Brain microvascular endothelial cell (primary cell): Measurements from ENCODE around the gene RXRB.

ENCODE experiments used
- DNase-seq: peaks from one replicate; pipeline ENCODE4 v3.0.0-alpha.2; 2020
- H3K27ac ChIP-seq: fragments of 250-450 bp; sonication (Bioruptor Pico); 2 replicates; pipeline ENCODE4 v1.5.1; 2020; ENCODE audit warnings: mild to moderate bottlenecking, moderate library complexity
- H3K27me3 ChIP-seq: fragments of 250-450 bp; sonication (Bioruptor Pico); replicated peaks from 2 replicates; pipeline ENCODE4 v1.5.1; 2020; ENCODE audit warnings: mild to moderate bottlenecking
- H3K36me3 ChIP-seq: fragments of 250-450 bp; sonication (Bioruptor Pico); replicated peaks from 2 replicates; pipeline ENCODE4 v1.5.1; 2020; ENCODE audit warnings: mild to moderate bottlenecking
- H3K4me3 ChIP-seq: 2 replicates; pipeline ENCODE4 v1.5.1; 2011; ENCODE audit warnings: low read depth, mild to moderate bottlenecking, control low read depth, low read length, moderate library complexity
- in situ Hi-C: cut with HindIII; loops from 2 replicates; pipeline ENCODE4 v1.10.0; 2017; ENCODE audit warnings: low sequenced_read_pairs, low pct_ligation_motif_present
- TF ChIP-seq, protein P1 (sequence below): IDR thresholded peaks from 2 replicates; pipeline ENCODE4 v1.5.1; 2011; ENCODE audit warnings: low read depth, mild to moderate bottlenecking, moderate library complexity, low read length, control low read depth, inconsistent platforms; ENCODE audit errors: missing control alignments

RXRB gene

DNA sequence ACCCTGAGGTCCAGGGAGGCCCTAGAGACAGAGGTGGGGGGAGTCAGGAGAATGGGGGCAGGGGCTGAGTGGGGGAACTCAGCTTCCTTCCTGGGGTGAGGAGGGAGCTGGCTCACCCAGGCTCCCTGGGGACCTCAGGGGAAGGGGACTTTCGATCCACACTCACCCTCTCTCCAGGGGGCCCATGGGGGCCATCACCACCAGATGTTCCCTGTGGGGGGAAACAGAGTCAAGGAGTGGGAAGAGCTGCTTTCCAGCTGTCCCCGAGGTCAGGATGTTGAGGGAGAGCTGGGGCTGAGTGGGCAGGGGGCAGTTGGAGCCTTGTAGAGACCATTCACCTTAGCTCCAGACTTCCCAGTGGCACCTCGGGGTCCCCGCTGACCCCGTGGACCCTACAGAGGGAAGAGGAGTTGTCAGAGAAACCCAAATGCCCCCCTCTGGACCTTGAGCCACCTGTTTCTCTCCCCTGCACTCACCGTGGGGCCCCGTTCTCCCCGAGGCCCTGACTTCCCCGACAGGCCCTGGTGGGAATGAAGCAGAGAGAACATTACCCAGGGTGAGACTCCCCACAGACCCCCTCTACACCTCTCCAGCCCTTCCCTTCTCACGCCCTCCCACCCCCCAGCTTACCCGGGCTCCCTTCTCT, 26.8 kb downstream of the RXRB start:
- in situ Hi-C loops = no loop called here
- TF ChIP-seq, protein P1, sequence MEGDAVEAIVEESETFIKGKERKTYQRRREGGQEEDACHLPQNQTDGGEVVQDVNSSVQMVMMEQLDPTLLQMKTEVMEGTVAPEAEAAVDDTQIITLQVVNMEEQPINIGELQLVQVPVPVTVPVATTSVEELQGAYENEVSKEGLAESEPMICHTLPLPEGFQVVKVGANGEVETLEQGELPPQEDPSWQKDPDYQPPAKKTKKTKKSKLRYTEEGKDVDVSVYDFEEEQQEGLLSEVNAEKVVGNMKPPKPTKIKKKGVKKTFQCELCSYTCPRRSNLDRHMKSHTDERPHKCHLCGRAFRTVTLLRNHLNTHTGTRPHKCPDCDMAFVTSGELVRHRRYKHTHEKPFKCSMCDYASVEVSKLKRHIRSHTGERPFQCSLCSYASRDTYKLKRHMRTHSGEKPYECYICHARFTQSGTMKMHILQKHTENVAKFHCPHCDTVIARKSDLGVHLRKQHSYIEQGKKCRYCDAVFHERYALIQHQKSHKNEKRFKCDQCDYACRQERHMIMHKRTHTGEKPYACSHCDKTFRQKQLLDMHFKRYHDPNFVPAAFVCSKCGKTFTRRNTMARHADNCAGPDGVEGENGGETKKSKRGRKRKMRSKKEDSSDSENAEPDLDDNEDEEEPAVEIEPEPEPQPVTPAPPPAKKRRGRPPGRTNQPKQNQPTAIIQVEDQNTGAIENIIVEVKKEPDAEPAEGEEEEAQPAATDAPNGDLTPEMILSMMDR = no peak
- Histone ChIP-seq H3K36me3 (no peaks in the 10 kb centered on the region), H3K4me3 (no peak overlapping the region), H3K27me3 (no peaks in the 10 kb centered on the region), H3K27ac (no peak overlapping the region)
- no peak for DNase-seq

DNA sequence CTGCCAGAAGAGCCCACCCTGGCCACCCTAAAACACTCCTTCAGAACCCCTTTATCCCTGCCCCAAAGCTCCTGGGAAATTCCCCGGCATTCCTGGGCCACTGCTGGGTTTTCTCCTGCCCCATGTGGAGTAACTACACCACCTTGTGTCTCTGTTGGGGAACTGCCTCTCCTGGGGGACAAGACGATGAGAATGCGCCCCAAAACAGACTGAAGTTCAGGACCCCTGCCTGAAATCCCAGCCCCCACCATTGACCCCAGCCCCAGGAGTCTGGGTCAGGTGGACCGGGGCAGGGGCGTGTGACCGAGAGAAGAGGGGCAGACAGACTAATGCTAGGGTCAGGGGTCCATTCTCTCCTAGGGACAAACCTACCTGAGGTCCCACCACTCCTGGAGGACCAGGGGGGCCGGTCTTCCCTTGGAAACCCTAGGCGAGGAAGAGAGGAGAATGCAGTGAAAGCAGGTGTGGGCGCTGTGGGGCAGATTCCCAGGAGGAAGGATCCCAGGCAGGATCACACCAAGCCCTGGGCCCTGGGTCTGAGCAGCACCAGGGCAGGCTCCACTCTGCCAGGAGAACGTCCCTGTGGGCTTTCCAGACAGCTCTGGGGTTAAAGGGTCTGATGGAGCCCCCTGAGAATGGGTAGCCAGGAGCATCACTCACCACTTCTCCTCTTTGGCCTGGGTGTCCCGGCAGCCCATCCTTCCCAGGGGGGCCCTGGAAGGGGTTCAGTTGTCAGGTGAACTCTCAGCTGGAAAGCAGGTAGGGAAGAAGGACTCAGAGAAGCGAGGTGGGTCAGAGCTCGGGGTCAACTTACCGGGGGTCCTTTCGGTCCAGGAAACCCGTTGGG, 27.6 kb downstream of the RXRB start:
- TF ChIP-seq, protein P1 = peak; percentile 78
- Histone ChIP-seq H3K4me3 (no peak overlapping the region), H3K27ac (no peak overlapping the region), H3K27me3 (no peaks in the 10 kb centered on the region), H3K36me3 (no peaks in the 10 kb centered on the region)
- in situ Hi-C loops = no loop called here
- peak; percentile 11 for DNase-seq

DNA sequence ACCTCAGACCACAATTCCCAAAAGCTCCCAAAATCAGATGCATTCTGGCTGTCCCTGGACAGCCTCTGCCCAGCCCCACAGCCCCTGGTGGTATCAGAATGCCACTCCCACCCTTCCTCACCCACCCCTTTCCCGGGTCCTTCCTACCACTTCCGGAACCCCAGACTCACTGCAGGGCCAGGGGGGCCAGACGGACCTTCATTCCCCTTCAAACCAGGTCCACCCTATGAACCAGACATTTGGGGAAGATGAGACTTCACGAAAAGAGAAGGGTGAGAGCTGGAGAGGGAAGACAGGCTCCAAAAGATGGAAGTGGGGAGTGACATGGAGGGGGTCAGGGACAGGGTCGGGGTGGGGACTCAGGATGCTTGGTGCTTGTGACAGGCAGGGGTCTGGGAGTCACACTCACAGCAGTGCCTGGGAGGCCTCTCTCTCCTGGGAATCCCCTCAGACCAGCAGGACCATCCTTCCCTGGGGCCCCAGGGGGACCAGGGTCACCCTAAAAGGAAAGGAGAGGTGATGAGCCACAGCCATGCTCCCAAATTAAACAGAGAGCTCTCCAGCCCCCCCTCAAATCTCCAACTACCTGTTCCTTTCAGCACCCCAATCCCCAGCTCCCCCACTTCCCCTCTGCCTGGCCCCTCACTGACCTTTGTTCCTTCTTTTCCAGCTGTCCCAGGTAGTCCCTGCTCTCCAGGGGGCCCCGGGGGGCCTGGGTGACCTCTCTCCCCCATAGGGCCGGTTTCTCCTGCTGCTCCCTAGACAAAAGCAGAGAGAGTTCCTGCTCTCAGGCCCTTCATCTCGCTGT, 28.4 kb downstream of the RXRB start:
- H3K36me3 ChIP-seq = no peaks in the 10 kb centered on the region
- in situ Hi-C loops = no loop called here
- no peak for DNase-seq
- H3K4me3 ChIP-seq = no peak overlapping the region
- no peaks in the 10 kb centered on the region for H3K27me3 ChIP-seq
- no peak overlapping the region for H3K27ac ChIP-seq
- TF ChIP-seq, protein P1 = no peak

DNA sequence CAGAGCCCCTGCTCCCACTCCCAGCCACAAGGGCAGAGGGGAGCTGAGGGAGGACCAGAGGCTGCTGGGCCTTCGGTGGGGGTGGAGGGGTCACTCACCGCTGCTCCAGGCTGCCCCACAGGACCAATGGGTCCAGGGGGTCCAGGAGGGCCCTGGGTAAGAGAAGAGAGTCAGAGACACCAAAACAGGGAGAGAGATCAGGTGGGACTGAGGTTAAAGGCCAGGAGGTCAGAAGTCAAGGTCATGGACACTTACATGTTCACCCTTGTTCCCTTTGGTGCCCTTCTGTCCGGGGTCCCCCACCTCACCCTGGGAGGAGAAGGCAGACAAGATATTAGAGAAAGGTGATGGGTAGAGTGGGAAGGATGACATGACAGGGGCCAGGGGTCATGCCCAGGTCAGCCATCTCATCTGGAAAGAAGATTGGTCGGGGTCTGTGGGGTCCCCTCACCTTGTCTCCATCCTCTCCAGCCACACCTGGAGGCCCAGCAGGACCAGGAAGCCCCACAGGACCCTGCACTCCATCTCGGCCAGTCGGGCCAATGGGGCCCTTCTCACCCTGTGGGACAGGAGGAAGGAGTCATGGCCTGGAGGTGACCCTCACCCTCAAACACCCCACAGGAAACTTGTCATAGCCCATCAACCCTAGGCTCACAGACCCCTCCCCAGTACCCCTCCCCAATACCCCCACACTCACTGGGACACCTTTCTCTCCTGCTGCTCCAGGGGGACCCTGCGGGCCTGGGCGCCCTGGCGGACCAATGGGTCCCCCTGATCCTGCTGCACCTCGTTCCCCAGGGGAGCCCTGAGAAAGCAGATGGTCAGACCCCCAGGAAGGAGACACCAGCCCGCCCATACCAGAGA, 29.2 kb downstream of the RXRB start:
- Histone ChIP-seq H3K27ac (no peak overlapping the region), H3K27me3 (no peaks in the 10 kb centered on the region), H3K36me3 (no peaks in the 10 kb centered on the region), H3K4me3 (no peak overlapping the region)
- in situ Hi-C loops = no loop called here
- TF ChIP-seq, protein P1 = no peak
- DNase-seq = no peak
